HG03469 (cell line): ENCODE data around the gene MAST3.

ENCODE experiments used
- ATAC-seq: cut with Tn5 transposase; IDR thresholded peaks from one replicate; pipeline ENCODE4 v1.9.1; 2021; ENCODE audit warnings: mild to moderate bottlenecking, moderate library complexity, moderate number of reproducible peaks; ENCODE audit not compliant: unreplicated experiment

Gene MAST3

GRCh38 chr19:18135712-18136584 lies 38.4 kb downstream of the MAST3 start:
- ATAC-seq = no peak

GRCh38 chr19:18137242-18137641 lies 39.7 kb downstream of the MAST3 start:
- no peak for ATAC-seq

GRCh38 chr19:18137657-18138339 lies 40.2 kb downstream of the MAST3 start:
- no peak for ATAC-seq

- ATAC-seq = no peak
Observed at GRCh38 chr19:18140473-18140872, 42.9 kb downstream of the MAST3 start.

GRCh38 chr19:18141031-18141430 lies 43.5 kb downstream of the MAST3 start:
- ATAC-seq = no peak

GRCh38 chr19:18143902-18144301 lies 46.3 kb downstream of the MAST3 start:
- no peak for ATAC-seq

GRCh38 chr19:18144361-18144760 lies 46.8 kb downstream of the MAST3 start:
- no peak for ATAC-seq

GRCh38 chr19:18144906-18145305 lies 47.3 kb downstream of the MAST3 start:
- ATAC-seq = no peak

- no peak for ATAC-seq
Observed at GRCh38 chr19:18145391-18145999, 47.9 kb downstream of the MAST3 start.

GRCh38 chr19:18147396-18147795 lies 49.8 kb downstream of the MAST3 start:
- ATAC-seq = no peak

GRCh38 chr19:18149596-18149975 lies 52.0 kb downstream of the MAST3 start:
- no peak for ATAC-seq

GRCh38 chr19:18150776-18151624 lies 53.4 kb downstream of the MAST3 start:
- no peak for ATAC-seq

- ATAC-seq = peak; percentile 45
Observed at GRCh38 chr19:18152442-18152816, 54.9 kb downstream of the MAST3 start.

GRCh38 chr19:18152817-18153555 lies 55.4 kb downstream of the MAST3 start, which contains the start of gene PIK3R2:
TSS of gene PIK3R2 (plus strand) at chr19:18153163. CDS start at chr19:18155880, 2,717 bp downstream.
- peak; percentile 69 for ATAC-seq

- no peak for ATAC-seq
Observed at GRCh38 chr19:18153556-18154134, 56.1 kb downstream of the MAST3 start.

- no peak for ATAC-seq
Observed at GRCh38 chr19:18155095-18156087, 57.8 kb downstream of the MAST3 start.

- no peak for ATAC-seq
Observed at GRCh38 chr19:18156268-18156667, 58.7 kb downstream of the MAST3 start.

GRCh38 chr19:18156841-18157464 lies 59.4 kb downstream of the MAST3 start:
- ATAC-seq = no peak
